GM19324 (cell line): Measurements from ENCODE around the gene PSMD10.
A peak's percentile ranks its signal among the peaks of the same experiment; 100 is the strongest.

Experiments used
- ATAC-seq: cut with Tn5 transposase; IDR thresholded peaks from one replicate; pipeline ENCODE4 v1.9.1; 2021; ENCODE audit warnings: mild to moderate bottlenecking, moderate library complexity; ENCODE audit not compliant: unreplicated experiment, low FRiP score

PSMD10 gene, protein sequence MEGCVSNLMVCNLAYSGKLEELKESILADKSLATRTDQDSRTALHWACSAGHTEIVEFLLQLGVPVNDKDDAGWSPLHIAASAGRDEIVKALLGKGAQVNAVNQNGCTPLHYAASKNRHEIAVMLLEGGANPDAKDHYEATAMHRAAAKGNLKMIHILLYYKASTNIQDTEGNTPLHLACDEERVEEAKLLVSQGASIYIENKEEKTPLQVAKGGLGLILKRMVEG

DNA sequence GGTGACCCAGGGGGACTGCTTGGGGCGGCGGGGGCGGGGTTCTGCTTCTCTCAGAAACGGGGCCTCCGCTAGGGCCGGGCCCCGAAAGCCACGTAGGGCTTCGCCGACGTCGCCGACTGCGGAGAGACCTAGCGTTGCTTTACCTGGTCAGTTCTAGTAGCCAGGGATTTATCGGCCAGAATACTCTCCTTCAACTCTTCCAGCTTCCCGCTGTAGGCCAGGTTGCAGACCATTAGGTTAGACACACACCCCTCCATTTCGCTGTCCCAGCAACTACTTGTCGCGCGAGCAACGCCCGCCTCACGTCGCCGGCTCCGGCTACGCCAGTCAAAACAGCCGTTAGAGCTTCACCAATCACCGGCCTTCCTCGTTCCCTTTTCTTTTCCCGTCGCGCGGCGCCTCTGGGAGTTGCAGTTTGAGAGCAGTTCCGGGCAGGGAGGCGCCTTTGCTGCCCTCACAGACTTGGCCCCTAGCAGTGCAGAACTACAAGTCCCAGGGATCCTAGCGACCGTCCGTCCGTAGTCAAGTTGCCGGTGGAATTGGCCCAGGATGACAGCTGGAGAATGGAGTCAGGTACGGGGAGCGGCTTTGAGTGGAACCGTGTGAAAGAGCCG, at the start of gene PSMD10, which contains the start of gene ATG4A:
Gene PSMD10, minus strand, starts transcription at position 279 of the 614 bp plus-strand sequence. Its CDS starts 22 bp downstream, at position 257.
Gene ATG4A, plus strand, starts transcription at position 515 of the 614 bp plus-strand sequence. Its CDS starts 49 bp downstream, at position 564.
- peak; percentile 96 for ATAC-seq

DNA sequence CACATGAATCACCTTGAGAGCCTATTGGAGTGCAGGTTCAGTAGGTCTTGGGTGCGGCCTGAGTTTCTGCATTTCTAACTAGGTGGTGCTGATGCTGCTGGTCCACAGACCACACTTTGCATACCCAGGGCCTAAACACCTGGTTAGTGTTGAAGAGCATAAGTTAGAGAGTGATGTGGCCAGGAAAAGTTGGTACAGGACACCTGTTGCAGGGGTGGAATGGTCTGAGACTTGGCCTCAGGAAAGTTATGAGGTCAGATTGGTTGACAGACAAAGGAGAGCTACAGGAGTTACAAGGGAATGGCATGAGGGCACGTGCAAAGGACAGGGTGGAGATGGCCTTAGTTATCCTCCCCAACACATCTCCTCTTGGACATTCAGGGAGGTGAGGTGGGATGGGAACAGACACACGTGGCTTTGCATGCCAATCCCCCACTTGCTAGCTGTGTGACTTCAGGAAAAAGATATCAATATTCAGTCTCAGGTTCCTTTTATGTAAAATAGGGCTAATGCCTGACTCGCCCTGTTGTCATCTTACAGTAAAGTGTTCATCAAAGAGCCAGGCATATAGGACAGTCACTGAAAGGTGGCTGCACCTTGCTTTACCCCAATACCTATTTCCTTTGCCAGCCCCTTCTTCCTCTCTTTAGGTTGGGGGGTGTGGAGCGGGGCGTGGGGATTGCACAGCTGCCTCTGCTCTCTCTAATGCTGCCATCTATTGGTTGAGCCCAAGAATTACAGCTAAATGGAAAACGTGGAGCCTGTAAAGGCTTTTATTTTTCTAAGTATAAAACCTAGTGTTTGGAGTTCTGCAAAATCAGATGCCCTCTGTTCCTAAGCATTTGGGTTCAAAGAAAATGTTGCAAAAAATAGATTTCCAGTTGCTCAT, 47.7 kb upstream of the PSMD10 start:
- ATAC-seq = no peak

DNA sequence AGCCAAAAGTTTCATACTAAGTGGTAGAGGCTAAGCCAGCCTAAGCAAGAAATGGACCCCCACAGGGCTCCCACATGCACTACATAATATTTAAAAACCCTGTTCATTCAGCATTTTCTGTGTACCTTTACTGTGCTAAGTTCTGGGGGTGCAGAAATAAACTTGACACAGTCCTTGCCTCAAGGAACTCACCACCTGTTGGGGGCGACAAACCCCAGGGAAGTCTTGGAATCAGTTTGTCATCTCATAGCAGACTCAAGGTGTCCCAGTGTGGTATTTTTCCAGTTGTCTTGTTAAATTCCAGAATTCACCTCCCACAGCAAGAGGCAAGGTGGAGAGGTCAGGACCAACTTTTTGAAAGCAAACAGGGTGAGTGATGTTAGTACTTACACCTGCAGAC, 43.4 kb upstream of the PSMD10 start:
- no peak for ATAC-seq

DNA sequence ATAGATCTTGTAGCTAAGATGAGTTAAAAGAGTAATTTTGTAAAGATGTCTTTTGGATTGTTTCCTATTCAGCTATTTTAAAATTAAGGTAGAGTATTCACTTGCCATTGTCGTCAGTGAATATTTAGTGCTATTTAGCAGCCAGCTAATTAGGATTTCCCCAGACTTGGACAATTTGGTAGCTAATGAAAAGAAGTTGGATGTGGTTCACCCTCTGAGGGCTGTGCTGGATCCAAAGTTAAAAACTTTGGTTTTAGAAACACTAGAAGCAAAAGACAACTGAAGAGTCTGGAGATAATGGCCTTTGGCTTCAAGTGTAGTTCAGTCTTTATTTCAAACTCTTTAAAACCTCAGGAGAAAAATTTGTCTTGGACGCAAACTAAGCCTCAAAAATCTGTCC, 41.5 kb upstream of the PSMD10 start:
- no peak for ATAC-seq

DNA sequence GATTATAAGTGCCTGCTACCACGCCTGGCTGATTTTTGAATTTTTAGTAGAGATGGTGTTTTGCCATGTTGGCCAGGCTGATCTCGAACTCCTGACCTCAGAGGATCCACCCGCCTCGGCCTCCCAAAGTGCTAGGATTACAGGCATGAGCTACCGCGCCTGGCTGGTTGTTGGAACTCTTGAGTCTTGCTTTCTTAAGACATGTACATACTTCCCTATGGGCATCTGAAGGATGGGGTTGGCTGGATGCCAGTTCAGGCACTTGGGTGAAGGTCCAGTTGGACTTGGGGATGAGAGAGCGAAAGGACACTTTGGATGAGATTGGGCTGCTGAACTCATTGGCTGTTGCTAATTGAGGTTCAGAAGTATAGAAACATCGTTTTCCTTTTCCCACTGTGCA, 40.7 kb upstream of the PSMD10 start:
- ATAC-seq = no peak

DNA sequence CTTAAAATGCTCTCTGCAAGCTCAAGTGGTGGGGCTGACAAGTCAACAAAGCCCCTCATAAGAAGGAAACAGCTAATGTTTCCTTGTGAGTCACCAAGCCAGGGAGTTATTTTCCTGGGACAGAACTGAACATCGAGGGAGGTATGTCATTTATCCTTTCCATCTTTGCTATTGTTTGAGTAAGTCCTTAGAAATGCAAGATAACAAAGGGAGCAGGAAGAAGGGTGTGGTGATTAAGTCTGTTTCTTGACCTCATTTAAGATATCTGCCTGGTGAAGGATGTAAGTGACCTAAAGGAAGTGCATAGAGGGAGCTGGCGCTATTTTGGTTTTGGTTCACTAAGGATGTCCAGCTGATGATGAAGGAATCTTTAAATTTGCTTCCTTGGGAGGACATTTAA, 40.1 kb upstream of the PSMD10 start:
- no peak for ATAC-seq

DNA sequence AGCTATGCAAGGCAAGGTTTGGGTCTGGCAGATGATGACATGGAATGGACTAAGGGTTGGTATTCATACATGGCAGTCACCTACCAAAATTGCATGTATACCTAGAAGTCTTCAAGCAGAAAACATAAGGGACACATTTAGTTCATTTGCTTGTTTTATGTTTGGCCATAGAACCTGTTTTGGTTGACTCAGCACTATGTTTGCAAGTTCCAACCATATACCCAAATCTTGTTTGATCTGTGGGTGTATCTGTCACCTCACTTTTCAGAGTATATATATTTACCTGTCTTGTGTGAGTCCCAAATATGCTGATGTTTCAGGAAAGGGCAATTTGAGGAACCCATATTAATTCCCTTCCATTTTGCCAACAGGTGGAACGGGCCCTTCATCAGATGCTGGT, 39.5 kb upstream of the PSMD10 start:
- ATAC-seq = no peak

DNA sequence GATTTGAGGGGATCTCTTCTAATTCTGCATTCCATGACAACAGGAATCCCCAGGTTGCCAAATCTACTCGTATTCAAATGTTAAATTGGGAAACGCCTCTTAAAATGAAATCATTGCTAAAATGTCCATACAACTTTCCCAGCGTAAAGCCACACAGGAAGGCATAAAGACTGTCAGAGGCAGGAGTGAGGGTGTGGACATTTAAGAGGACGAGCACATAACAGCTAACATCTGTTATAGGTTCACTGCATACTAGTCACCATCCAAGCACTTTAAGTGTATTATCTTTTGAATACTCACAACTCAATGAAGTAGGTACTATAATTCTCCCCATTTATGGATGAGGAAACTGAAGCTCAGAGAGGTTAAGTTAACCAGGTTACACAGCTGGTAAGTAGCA, 35.8 kb upstream of the PSMD10 start:
- ATAC-seq = no peak

DNA sequence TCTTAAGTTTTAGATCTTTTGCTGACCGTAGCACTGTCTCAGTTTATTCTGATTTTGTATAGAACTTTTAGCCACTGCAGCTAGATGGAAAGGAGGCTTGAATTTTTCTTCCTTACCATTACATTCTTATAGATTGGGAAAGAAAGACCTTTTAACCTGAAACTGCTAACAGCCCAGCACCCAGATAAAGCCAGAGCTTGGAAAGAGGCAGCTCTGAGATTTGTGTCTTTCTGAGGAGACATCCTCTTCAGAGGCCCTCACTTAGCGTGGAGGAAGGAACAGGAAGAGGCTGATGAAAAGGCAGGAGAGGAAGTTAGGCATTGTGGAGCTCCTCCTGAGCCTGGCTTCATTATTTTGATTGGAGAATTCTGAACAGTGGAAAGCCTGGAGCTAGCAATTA, 35.3 kb upstream of the PSMD10 start:
- ATAC-seq = no peak

DNA sequence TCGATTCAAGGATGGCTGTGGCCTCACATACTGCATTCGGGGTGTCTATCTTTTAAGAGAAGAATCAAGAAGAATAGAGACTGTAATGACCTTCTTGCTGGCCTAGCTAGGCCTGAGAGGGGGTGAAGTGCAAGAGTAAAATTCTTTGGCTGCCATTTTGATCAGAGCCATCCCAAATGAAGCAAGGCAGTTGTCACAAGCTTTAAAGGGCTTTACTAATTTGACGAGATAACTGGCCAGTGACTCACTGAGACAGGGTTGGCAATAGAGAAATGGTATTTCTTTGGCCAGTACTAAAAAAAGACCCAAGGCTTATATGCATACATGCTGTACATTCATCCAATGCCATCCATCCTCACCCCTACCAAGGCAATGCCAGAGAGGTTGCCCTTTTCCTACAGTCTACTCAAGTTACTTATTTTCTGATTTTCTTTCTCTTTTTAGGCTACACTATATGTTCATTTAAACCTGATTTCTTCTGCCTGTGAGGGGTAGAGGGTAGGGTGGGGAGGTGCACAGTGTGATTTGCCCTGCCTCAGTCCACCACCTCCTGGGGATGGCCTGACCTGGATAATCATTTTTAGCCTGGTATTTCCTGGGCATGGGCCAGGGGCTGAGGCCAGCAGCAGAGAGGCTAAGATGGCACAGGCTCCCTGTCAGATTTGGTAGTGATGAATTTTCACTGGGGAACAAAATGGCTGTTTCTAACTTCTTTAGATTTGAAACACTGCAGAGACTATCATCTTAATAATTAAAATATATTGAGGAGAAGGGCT, 32.4 kb upstream of the PSMD10 start:
- no peak for ATAC-seq

DNA sequence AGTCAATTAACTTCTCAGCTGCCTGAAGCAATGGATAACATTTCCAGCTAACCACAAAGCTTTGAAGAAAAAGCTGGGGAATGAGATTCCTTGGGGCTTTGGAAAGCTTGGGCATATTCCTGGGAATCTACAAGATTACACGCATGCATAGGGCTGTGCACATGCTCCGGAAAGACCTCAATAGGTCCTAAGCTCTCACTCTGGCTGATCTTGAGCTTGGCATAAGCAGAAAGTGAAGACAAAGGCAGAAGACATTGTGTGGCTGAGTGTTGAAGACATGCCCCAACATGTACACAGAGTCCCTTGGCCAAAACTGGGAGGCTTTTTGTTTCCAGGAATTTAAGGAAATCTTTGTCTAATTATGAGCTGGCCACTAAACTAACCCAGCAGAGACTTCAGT, 31.4 kb upstream of the PSMD10 start:
- ATAC-seq = no peak

DNA sequence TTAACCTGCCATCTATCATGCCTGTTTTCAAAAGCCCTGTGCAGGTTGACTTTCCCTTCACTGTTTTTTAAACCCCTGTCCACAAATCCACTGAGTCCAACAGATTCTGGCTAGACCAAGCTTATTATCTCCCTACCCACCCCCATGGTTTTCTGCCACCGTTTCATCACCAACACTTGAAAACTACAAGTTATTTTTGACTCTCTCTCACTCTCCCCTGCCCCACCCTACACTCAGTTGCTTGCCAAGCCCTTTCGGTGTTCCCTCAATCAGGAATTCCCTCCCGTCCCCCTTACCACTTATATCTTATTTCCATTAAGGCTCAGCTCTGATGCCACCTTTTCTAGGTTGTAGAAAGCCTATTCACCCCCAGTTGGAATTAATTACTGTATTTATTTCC, 29.9 kb upstream of the PSMD10 start:
- ATAC-seq = no peak

DNA sequence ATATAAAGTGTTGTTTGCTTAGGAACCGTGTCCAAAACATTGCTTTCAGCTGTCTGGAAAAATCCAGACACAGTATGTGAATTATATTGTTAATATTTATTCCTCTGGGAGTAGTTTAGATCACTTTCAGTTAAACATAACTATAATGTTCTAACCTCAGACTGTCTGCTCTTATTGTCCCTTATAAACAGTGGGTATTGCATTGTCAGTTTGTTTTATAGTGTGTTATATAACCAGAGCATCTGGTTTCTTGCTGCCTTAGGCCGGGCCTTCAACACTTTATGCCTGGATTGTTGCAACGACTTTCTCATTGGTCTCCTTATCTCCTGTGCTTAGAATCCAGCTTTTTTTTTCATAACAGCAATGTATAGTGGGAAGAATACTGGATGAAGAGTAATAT, 26.6 kb upstream of the PSMD10 start:
- no peak for ATAC-seq

DNA sequence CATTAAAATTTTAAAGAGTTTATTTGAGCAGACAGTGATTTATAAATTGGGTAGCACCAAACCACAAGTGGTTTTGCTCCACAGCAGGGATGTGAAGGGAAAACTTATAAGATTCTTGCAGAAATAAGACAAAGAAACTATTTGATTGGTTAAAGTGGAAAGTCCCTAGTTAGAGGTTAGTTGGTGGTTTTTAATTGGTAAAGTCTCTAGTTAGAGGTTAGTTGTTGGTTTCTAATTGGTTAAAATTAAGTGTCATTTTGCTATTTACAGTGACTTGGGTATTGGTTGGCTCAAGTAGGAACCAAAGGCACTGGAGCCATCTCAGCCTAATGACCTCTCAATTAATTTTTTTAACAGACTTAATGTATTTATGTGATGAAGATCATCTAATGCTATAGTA, 23.2 kb upstream of the PSMD10 start:
- no peak for ATAC-seq

DNA sequence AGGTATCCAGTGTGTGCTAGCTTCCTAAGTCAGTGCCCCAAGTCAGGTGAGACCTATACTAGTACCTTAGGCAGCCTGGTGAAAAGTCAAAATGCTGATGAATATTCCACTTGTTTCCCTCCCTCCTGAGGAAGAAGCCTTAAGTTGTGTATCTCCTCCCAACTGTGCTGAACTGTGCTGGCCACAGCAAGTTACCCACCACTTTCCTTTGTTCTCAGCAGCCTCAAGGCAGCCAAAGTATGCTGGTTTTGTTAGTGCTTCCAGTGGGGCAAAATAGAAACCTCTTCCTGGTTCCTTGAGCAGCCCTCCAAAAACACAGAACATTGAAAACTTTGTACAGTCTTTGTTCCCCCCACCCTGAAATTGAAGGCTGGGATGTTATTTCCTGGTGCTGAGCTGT, 14.1 kb upstream of the PSMD10 start:
- ATAC-seq = no peak

DNA sequence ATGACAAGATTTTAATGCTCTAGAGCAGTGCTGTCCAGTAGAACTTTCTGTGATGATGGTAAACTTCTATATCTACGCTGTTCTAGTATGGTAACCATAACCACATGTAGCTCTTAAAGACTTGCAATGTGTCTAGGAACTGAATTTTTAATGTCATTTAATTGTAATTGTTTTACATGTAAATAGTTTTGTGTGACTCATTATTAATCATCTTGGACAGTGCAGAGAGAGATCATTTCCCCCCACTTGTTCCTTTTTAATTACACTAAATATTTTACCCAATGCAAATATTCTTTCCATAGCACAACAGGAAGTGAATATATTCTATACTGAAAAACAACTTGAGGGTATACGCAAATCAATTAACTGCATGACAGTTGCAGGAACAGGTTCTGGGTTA, 6.0 kb upstream of the PSMD10 start:
- no peak for ATAC-seq

DNA sequence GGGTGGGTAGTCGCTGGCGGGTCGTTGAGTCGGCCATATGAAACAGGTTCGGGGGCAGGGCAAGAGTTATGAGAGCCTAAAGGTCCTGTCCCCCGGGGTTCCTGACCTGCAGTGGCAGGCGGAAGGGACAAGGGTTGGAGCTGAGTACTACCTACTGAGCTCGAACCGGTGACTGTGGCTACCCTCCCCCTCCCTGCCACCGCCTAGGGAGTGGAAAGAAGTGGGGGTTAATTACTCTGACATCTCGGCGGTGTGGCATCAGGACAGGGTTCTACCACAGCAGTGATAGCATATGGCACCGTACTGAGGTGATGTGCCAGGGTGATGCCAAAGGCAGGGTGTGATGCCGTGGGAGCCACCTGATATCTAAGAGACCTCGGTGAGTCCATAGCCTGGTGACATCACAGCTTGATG, 543 bp upstream of the PSMD10 start:
- peak; percentile 46 for ATAC-seq

DNA sequence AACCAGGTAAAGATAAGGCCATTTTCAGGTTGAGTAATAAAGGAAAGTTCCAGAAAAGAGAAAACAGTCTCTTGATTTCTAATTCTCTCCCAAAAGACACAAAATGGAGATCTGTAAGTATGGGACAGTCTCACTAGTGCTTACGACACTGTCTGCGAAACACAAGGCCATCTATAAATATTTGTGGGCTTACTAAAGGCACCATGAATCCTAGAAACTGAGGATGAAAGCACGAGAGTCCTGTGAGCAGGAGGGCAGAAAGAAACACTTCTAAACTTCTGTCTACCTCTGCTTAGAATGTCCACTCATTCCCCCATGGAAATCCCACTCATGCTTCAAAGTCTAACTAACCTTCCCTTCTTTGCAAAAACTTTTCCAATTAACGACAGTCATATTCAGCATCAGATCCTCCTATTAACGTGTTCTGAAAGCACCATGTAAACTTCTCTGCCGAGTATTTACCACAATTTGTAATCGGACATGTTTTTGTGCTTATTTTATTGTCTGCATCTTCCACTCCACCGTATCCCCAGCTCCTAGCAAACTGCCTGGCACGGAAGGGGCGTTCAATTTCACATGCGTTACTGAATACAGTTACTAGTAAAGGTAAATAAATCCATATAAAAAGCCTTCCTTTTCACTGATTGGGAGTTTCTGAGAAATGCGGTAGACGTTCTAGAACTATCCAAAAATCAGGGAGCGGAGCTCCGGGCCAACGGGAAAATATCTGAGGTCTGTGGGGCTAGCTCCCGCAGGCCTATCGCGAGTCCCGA, 665 bp downstream of the PSMD10 start:
- no peak for ATAC-seq

DNA sequence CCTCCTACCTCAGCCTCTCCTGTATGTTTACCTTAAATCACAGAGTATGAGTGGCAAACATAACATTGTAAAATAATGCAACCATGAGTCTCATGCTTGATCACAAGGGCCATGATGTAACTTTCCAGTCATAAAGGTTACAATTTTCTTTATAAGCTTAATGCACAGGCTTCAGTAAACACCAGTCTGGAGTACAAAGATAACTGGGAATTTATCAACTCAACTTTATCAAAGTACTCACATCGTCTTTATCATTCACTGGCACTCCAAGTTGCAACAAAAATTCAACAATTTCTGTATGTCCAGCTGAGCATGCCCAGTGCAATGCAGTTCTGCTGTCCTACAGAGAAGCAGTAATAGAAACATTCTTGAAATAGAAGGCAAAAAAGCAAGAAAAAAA, 2.8 kb downstream of the PSMD10 start:
- no peak for ATAC-seq

DNA sequence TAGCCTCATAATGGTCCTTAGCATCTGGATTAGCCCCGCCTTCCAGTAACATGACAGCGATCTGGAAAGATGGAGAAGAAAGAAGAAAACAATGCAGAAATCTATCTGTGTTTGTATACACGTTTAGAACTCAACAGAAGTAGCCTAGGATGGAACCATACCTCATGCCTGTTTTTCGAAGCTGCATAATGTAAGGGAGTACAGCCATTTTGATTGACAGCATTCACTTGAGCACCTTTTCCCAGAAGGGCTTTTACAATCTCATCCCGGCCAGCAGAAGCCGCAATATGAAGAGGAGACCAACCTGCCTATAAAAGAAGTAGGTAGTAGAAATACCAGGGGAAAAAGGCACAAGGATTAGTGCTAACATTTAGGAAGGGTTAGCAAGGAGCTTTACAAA, 3.5 kb downstream of the PSMD10 start:
- no peak for ATAC-seq
